ENCODE measurements around the gene KCTD10.
A peak's percentile ranks its signal among the peaks of the same experiment; 100 is the strongest.

DNA sequence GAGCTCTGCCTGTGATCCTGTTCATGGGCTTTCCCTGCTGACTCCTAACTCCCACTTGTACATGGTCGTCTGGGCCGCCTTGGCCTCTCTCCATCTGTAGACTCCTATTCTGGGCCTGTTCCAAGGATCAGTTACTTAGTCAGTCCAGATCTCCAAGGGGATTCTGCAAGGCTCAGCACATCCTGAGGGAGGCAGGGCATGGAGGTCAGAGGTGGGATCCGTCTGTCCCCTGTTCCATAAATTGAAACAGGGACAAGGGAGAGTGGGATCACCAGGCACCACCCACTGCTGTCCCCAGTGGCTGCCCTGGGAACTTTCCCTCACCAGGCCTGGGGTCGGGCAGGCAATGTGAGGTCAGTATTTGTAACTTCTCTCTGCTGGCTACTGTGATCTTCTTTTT is 43.5 kb downstream of the KCTD10 start:
- TF ChIP-seq, protein P1, sequence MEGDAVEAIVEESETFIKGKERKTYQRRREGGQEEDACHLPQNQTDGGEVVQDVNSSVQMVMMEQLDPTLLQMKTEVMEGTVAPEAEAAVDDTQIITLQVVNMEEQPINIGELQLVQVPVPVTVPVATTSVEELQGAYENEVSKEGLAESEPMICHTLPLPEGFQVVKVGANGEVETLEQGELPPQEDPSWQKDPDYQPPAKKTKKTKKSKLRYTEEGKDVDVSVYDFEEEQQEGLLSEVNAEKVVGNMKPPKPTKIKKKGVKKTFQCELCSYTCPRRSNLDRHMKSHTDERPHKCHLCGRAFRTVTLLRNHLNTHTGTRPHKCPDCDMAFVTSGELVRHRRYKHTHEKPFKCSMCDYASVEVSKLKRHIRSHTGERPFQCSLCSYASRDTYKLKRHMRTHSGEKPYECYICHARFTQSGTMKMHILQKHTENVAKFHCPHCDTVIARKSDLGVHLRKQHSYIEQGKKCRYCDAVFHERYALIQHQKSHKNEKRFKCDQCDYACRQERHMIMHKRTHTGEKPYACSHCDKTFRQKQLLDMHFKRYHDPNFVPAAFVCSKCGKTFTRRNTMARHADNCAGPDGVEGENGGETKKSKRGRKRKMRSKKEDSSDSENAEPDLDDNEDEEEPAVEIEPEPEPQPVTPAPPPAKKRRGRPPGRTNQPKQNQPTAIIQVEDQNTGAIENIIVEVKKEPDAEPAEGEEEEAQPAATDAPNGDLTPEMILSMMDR (IDR thresholded peaks at IDR 0.05; ENCODE audit: low read length): peak; percentile 8; the same call in 1 of the 2 replicates
- TF ChIP-seq EZH2 (IDR thresholded peaks at IDR 0.05; ENCODE audit: borderline replicate concordance, low read length): no peak

Measured in OCI-LY1 (cell line).